NT2/D1 (cell line): Measurements from ENCODE around the gene FBLN1.

Source experiments
- DNase-seq: peaks from one replicate; pipeline ENCODE4 v3.0.0-alpha.2; 2011; ENCODE audit warnings: low read depth, low spot score
- H3K27me3 ChIP-seq: 2 replicates; pipeline ENCODE4 v1.6.0; 2011; ENCODE audit warnings: mild to moderate bottlenecking; ENCODE audit not compliant: insufficient read length, insufficient read depth
- H3K36me3 ChIP-seq: 2 replicates; pipeline ENCODE4 v1.6.1; 2011; ENCODE audit warnings: mild to moderate bottlenecking, low read length, mixed read lengths; ENCODE audit not compliant: insufficient read depth, insufficient read length
- H3K4me1 ChIP-seq: 2 replicates; pipeline ENCODE4 v1.5.1; 2011; ENCODE audit not compliant: insufficient read depth, insufficient read length
- H3K4me3 ChIP-seq: 2 replicates; pipeline ENCODE4 v1.5.1; 2011; ENCODE audit warnings: low read depth; ENCODE audit not compliant: insufficient read length
- H3K9ac ChIP-seq: 2 replicates; pipeline ENCODE4 v1.6.0; 2011; ENCODE audit warnings: low read depth; ENCODE audit not compliant: insufficient read length
- H3K9me3 ChIP-seq: 2 replicates; pipeline ENCODE4 v1.5.1; 2011; ENCODE audit warnings: mild to moderate bottlenecking, low read length; ENCODE audit not compliant: insufficient read depth
- SUZ12 ChIP-seq: IDR thresholded peaks from 2 replicates; pipeline ENCODE4 v1.6.1; 2011; ENCODE audit not compliant: insufficient read length, insufficient read depth; ENCODE audit errors: extremely low read depth
- YY1 ChIP-seq: IDR thresholded peaks from 2 replicates; pipeline ENCODE4 v1.6.1; 2011; ENCODE audit not compliant: insufficient read length, insufficient read depth
- ZNF274 ChIP-seq: IDR thresholded peaks from 2 replicates; pipeline ENCODE4 v1.6.1; 2011; ENCODE audit warnings: mild to moderate bottlenecking, low read depth, low read length

The FBLN1 gene

DNA sequence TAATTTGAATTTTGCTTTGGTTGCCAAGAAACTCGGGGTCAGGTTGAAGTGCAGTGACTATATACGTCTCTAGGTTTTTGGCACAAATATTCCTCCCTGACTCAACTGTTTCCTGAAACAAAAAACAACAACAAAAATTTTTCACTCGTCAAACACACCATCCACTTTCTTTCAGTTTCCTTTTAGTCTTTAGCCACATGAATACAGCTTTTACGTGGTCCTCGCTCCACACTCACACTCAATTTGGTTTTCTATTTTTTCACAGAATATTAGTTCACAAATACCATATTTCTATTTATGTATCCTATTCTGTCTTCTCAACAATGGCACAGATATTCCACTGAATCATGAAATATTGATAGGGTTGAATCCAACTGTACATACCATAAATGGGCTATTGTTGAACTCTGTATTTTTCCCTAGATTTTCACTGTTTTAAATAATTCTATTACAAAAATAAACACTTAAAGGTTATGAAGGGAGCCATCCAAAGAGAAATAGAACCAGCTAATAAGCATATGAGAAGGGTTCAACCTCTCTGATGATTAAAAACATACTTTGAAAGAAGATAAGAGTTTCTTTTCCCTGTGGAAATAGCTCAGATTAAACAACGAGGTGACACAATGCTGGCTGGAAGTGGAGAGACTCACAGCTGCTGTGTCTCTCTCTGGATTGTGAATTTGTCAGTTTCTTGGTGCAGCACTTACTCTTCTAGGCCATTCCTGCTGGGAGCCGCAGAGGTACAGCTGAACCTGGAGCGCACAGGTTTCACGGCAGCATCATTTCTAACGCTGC is 5.1 kb upstream of the FBLN1 start:
- Histone ChIP-seq H3K4me1 (peaks cover 6% of the 10 kb centered on the region), H3K36me3 (no peaks in the 10 kb centered on the region), H3K27me3 (no peaks in the 10 kb centered on the region), H3K9ac (no peak overlapping the region), H3K4me3 (no peak overlapping the region), H3K9me3 (peaks cover 5% of the 10 kb centered on the region; the same call in 1 of the 2 replicates)
- no peak for TF ChIP-seq YY1
- no peak for TF ChIP-seq SUZ12
- TF ChIP-seq ZNF274 = no peak
- no peak for DNase-seq

DNA sequence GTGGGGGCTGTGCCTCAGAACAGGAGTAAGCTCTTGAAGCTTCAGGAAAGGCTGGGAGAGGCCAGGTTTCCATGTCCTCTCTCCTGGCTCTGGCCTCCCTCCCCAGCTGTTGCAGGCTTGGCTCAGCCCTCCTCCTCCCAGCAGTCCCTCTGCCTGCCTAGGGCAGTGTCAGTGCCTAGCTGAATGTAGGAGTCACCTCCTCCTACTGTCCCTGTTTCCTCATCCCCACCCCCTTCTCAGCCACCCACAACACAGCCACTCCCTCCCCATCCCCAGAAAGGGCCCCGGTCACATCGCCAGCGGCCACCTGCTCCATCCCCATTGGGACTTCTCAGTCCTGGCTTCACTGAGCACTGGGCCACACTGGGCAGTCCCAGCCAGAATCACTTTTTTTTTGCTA is 2.9 kb upstream of the FBLN1 start:
- H3K4me1 ChIP-seq = peaks cover 6% of the 10 kb centered on the region
- no peak overlapping the region for H3K4me3 ChIP-seq
- DNase-seq = no peak
- no peaks in the 10 kb centered on the region for H3K9me3 ChIP-seq
- no peak for TF ChIP-seq SUZ12
- no peak for TF ChIP-seq YY1
- TF ChIP-seq ZNF274 = no peak
- H3K9ac ChIP-seq = no peak overlapping the region
- no peaks in the 10 kb centered on the region for H3K36me3 ChIP-seq
- H3K27me3 ChIP-seq = no peaks in the 10 kb centered on the region

DNA sequence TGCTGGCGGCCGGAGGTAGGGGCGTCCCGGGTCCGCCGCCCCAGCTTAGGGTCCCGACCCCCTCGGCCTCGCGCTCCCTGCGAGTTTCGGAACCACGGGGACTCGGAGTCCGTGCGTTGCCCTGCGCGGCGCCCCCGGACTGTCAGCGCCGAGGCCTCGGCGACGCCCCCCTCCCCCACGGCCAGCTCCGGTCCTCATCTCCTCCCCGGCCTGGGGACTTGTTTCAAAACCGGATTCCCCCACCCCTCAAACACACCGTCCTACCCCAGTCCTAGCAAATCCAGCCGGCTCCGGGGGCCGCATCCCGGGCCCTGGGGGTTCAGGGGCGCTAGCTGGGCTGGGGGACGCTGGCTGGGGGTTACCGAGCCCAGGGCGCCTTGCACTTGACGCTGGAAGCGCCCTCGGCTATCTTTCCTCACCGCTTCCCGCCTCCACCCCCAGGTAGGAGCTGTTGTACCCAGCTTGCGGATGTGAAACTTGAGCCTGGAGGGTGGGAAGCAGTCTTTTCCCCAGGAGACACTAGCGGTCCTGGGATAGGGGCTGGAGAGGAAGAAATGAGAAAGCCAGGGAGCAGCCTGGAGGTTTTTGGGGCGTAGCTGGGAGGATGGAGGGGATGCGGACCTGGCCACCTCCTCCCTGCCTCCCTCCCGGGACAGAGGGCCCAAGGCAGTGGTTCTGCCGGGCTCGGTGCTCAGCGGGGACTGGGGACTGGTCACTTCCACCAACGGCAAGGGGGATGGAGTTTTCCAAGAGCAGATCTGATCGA is 550 bp downstream of the FBLN1 start:
- H3K4me1 ChIP-seq = peaks cover 6% of the 10 kb centered on the region

DNA sequence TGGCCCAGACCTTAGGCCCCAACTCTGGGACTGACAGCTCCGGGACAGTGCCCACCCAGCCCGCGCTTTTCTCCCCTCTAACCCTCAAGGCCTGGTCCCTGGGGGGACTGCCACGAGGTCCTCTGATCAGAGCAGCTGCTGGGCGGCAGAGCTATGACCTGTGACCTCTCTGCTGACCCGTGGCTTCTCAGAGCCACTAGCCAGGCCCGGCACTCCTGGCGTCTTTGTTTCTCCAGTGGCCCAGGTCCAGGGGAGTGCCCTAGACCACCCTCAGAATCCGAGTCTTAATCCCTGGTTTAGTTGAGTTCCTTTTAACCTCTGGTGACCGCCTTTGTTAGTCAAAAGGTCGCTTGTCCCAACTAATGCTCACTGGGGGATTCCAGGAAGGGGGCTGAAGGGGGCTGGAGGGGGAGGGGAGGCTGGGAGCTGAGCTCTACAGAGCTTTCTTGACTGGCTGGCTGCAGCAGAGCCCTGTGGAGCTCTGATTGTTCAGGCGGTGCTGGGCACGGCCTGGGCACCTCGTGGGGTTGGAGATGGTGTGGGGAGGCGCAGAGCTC is 1.2 kb downstream of the FBLN1 start:
- TF ChIP-seq SUZ12 (no peak), YY1 (no peak), ZNF274 (no peak)
- DNase-seq = peak; percentile 68
- Histone ChIP-seq H3K36me3 (peaks cover 23% of the 10 kb centered on the region), H3K4me1 (peaks cover 6% of the 10 kb centered on the region), H3K9me3 (no peaks in the 10 kb centered on the region), H3K9ac (peak overlapping the region; percentile 94), H3K27me3 (no peaks in the 10 kb centered on the region), H3K4me3 (peak overlapping the region; percentile 76)

More for the DNA sequence above, 550 bp downstream of the FBLN1 start:
- no peak for TF ChIP-seq YY1
- no peak for TF ChIP-seq ZNF274
- no peak for TF ChIP-seq SUZ12
- Histone ChIP-seq H3K27me3 (no peaks in the 10 kb centered on the region), H3K4me3 (peak overlapping the region; percentile 76), H3K9me3 (no peaks in the 10 kb centered on the region), H3K36me3 (peaks cover 18% of the 10 kb centered on the region), H3K9ac (peak overlapping the region; percentile 94)
- no peak for DNase-seq

DNA sequence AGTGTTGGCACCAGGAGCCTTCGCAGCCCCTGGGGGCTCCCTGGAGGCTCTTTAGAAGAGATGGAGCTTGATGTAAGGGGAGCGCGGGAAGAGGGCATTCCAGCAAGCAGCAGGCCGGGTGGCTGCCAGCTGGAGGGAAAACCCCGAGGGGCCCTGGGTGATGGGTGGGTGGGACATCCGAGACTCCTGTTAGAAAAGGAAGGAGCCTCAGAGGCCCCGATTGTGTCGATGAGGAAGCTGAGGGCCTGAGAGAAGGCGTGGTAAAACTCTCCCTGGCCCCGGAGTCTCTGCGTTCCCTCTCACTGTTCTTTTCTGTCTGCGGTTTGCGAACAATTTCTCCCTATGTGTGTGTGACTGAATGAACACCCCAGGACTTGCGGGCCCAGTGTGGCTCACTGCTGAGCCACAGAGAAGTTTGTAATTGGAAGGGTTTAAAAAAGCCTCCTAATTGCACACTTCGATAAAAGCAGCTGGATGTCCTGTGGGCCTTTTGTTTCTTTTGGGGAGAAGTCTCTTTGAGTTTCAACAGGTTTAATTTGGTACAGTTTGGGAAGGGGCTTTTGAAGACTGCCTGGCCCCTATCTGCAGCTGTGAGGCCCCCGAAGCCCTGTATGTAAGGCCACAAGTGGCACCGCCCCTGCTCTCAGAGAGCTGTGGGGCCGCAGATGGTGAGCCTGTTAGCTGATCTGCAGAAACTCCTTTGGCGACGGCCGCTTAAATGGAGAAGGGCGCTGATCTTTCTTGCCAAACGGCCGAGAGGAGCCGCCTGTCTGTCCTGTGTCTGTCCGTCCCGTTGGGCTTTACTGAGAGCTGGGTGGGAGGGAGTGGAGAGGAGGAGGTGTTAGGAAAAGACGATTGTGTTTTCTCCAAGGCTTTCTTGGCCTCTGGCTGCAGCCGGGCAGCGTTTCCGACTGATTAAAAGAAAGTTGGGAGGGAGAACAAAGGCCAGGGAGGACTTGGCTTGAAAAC is 2.0 kb downstream of the FBLN1 start:
- peak overlapping the region; percentile 81 for H3K9ac ChIP-seq
- no peak for DNase-seq
- H3K27me3 ChIP-seq = no peaks in the 10 kb centered on the region
- H3K36me3 ChIP-seq = peaks cover 27% of the 10 kb centered on the region
- peaks cover 6% of the 10 kb centered on the region for H3K4me1 ChIP-seq
- peak overlapping the region; percentile 46 for H3K4me3 ChIP-seq
- no peaks in the 10 kb centered on the region for H3K9me3 ChIP-seq
- TF ChIP-seq SUZ12 (no peak), YY1 (no peak), ZNF274 (no peak)

DNA sequence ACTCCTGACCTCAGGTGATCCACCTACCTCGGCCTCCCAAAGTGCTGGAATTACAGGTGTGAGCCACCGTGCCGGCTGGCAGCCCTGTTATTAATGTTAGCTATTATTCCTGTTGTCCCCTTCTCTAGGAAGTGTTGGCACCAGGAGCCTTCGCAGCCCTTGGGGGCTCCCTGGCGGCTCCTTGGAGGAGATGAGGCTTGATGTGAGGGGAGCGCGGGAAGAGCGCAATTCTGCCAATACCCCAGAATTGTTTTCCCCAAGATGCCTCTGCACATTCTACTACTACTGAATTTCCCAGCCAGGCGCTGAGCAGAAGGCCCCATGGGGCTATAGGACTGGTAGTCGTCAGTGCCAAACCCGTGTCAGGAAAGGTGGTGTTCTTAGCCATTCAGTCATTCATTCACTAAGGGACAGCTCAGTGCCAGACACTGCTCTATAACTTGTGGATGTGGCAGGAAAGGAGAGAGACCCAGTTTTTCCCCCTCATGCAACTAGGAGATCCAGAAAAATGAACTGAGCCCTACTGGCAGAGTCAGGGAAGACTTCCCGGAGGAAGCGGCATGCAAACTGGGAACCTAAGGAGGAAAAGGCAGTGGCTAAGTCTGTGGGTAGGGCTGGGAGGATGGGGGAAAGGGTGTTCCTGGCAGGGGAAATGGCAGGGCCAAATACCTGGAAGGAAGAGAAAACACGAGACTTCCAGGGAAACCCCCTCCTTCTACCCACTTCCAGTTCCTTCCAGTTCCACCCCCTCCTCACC is 3.5 kb downstream of the FBLN1 start:
- TF ChIP-seq YY1 = no peak
- TF ChIP-seq ZNF274 = no peak
- no peak for TF ChIP-seq SUZ12
- H3K27me3 ChIP-seq = no peaks in the 10 kb centered on the region
- H3K36me3 ChIP-seq = peaks cover 33% of the 10 kb centered on the region
- peaks cover 9% of the 10 kb centered on the region for H3K4me1 ChIP-seq
- H3K9me3 ChIP-seq = no peaks in the 10 kb centered on the region
- no peak for DNase-seq
- no peak overlapping the region for H3K9ac ChIP-seq
- H3K4me3 ChIP-seq = no peak overlapping the region
